HG02981 (cell line): Measurements from ENCODE around the gene TOMM40L.
"Not testable (repeated sequence)": the region's sequence is repeated elsewhere in the genome, so short reads cannot be mapped to it uniquely, and the experiment has no call there.

Experiments
- ATAC-seq: cut with Tn5 transposase; IDR thresholded peaks from one replicate; pipeline ENCODE4 v1.9.1; 2021; ENCODE audit warnings: mild to moderate bottlenecking, moderate library complexity; ENCODE audit not compliant: unreplicated experiment

TOMM40L gene

DNA sequence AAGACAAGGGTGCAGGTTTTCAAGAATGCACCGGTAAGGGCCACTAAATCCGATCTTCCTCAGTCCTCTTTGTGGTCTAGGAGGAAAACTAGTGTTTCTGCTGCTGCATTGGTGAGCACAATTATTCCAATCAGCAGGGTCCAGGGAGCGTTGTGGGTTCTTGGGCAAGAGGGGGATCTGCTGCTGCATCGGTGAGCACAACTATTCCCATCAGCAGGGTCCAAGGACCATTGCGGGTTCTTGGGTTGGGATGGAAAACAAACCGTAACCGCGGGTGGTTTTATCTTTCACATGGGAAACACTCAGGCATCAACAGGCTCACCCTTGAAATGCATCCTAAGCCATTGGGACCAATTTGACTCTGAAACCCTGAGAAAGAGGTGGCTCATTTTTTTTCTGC, 25.7 kb downstream of the TOMM40L start:
- ATAC-seq: no peak

DNA sequence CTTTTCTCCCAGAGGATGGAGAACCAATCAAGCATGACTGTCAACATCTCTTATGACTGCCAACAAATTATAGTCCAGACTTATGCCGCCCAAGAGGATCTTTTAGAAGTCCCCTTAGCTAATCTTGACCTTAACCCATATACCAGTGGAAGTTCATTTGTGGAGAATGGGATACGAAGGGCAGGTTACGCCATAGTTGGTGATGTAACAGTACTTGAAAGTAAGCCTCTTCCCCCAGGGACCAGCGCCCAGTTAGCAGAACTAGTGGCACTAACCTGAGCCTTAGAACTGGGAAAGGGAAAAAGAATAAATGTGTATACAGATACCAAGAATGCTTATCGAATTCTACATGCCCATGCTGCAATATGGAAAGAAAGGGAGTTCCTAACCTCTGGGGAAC, 29.4 kb downstream of the TOMM40L start:
- not testable (repeated sequence) for ATAC-seq

DNA sequence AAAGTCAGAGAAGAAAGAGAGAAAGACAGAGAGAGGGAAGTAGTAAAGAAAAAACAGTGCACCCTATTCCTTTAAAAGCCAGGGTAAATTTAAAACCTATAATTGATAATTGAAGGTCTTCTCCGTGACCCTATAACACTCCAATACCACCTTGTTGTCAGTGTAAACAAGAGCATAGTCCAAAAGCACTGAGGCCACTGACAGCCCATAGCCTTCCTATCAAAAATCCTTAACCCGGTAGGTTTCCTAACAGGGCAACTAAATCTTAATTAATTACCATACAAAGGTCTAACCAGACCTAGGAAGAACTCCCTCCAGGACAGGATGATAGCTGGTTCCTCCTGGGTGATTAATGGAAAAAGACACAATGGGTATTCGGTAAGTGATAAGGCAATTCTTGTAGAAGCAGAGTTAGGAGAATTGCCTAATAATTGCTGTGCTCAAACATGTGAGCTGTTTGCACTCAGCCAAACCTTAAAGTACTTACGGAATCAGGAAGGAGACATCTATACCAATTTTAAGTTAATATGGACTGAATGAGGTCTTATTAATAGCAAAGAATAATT, 30.2 kb downstream of the TOMM40L start:
- not testable (repeated sequence) for ATAC-seq

DNA sequence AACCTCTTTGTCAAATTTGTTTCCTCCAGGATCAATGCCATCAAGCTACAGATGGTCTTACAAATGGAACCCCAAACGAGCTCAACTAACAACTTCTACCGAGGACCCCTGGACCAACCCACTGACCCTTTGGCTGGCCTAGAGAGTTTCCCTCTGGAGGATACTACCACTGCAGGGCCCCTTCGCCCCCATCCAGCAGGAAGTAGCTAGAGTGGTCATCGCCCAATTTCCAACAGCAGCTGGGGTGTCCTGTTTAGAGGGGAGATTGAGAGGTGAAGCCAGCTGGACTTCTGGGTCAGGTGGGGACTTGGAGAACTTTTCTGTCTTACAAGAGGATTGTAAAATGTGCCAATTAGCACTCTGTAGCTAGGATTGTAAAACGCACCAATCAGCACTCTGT, 31.2 kb downstream of the TOMM40L start:
- ATAC-seq: not testable (repeated sequence)

DNA sequence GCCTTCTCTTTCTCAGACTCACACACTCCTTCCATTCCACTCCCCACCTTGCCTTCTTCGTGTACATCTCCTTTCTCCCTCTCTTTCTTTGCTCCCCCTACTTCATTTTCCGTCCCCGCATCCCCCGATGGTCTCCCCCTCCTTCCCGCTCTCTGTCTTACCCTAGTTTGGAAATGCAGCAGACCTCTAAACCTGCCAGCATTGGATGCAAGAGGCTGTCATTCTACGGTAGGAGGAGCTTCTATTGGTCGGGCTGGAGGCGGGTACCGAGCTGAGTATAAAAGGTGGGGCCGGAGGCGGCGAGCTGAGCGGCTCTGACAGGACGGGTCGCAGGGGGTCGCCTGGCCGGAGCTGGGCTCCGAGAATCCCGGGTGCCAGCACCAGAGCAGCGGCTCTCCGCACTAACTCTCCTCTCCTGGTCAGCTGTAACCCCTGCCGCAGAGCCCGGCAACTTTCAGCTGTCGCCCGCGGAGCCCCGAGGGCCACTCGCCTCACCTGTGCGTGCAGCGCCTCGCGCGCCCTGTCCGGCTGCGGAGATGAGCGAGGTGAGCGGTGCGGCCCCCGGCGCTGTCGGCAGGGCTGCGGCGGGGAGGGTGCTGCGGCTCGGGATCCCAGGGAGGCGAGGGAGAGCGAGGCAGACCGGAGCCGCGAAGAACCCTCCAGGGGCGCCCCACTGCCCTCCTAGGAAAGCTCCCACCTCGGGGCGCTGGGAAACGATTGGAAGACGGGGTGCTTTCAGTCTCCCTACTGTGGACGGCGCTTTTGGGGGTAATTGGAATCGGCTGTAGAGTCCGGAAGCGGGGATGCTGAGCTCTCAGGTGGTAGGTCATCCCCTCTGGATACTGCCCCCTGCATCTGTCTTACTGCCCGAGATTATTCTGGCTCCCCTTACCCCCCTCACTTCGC, 32.8 kb downstream of the TOMM40L start, which contains the start of gene PCP4L1:
PCP4L1 (plus strand) TSS at position 307 of the 906 bp plus-strand sequence; CDS start at position 537, 230 bp downstream.
- ATAC-seq: no peak

DNA sequence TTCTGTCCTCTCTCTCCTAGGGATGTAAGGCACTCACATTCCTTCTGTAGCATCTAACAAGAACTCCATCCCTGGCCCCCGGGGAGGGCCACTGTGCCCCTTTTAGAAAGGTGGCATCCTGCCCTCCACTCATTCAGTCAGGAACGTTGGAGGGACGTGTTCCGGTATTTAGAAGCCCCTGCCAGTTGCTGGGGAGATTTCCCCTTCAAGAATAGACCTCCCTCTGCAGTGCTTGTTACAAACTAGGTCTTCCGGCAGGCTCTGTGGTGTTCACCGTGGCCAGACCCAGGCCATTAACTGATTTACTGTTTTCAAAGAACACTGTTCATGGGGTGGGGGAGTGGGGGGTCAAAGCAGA, 33.5 kb downstream of the TOMM40L start:
- no peak for ATAC-seq

DNA sequence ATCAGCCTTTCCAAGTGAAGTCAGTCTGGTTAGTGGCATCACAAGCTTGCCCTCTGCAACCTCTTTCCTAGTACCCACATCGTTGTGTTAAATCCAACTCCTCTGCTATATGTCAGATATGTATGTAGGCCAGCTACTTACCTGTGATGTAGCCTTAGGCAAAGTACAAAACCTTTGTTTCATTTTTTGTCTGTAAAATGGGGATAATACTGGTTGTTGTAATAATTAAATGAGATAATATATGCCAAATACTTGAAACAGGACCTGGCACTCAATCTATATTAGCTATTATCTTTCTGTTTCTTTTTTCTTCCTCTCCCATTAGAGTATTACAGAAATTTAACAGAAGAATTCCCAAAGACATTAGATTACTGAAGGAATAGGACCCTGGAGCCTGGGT, 33.9 kb downstream of the TOMM40L start:
- no peak for ATAC-seq

DNA sequence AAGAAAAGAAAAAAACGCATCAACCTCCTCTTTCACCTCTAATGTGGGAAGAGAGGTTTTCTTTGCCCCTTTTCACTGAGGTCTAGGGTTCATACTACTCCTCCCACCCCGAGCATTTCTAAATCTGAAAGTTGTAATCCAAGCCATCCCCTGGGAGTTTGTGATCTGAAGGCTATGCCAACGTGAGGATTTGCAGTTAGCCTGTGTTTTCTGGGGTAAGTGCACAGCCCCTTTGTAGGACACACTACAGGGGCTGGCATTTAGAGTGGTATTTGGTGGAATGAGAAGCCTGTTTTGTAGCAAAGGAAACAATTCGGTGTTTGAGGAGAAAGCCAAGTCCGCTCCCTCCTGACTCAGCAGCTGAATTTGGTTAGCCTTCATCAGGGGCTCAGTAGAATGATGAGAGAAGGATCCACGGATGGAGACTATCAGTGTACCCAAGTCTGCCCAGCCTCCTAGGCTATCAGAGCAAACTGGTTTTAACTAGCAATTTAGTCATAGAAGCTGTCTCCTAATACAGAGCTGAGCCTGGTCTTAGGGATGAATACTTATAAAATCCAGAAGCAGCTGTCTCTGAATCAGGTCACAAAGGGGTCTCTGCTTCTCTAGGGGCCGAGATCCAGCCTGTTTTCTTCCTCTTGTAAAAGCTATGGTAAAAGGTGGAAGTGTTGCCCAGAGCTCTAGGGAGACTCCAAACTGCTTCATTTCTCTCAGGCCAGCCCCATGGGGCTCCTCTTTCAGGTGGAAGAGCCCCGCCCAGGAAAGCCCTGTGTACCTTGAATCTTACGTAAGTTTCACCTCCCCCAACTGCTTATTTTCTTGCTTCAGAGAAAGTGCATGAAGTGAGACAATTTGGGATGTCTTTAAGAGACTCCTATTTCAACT, 34.8 kb downstream of the TOMM40L start:
- peak; percentile 17 for ATAC-seq

DNA sequence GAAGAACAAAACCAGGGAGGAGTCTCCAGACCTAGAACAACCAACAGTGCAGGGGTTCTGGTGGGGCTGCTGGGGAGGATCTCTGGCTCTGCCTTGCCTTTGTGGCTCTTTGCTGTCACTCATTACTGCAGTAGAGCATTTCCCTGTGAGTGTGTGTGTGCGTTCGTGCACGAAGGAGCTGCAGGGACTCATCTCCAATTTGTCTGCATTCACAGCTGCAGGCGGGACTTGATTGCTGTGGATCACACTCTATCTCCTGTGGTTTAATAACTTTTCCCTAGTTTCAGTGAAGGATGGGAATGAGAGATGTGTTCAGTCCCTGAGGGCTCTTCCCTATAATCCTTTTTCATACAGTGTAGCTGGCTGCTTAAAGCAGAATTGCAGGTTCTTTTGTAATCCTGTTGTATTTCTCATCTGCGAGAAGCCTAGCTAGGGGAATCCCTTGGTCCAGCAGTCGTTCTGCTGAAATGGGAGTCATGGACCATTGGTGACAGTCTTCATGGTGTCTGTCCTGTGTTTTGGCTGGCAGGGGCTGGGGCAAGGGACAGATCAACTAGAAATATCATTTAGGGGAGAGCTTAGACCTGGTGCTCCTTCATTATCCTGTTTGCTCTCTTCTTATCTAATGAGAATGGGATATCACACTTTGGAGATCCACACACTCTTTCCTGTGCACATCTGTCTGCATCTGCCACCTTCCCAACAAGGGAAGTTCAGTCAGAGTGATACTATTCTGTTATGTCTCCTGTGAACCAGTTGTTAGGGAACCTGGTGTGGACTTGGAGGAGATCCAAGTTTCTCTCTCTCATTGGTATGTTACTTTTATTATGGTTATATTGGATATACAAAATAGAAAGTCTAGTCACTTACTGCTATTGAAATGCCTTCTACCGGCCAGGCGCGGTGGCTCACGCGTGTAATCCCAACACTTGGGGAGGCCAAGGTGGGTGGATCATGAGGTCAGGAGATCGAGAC, 35.7 kb downstream of the TOMM40L start:
- ATAC-seq: peak; percentile 54

DNA sequence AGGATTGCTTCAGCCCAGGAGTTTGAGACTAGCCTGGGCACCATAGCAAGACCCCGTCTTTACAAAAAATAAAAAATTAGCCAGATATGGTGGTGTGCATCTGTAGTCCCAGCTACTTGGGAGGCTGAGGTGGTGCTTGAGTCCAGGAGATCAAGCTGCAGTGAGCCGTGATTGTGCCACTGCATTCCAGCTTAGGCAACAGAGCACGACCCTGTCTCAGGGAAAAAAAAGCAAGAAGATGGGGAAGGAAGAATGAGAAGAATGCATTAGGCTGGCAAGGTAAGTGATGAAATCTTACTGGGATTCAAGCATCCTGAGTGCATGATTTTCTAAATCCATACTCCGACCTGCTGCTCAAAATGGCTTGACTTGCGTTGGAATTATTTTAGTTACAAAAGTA, 39.4 kb downstream of the TOMM40L start:
- ATAC-seq: no peak

DNA sequence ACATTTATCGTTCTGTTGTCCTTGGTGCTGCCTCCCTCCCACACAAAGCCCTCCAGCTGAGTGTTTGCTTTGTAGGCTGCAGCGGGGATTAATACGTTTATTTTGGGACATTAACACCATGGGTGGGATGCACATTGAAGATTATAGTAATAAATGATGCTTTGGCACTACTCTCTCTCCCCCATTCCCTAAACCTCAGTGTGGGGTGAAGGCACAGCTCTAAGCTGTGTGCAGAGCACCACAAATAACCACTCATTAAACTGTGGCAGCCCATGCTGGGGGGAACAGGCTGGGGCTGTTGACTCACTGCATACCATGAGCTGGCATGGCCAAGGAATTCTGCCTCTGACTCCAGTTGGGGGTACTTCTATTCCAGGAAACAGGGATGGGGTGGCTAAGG, 40.3 kb downstream of the TOMM40L start:
- ATAC-seq: no peak

DNA sequence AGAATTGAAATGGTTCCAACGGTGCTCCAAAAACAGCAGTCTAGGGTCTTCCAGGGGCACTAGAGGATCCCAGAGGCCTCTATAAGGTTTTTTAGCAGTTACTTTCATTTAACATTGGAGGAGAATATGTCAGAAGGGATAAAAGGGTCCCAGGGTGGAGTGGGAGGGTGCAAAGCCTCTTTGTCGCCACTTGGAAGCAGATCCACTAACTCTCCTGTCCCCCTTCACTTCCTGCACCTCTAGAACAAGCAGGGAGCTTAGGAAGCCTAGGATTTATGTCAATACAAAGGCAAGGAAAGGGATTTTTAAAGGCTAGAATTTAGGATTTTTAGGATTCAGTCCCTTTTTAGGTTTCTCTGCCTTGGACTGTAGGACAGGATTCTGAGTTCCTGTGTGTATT, 41.0 kb downstream of the TOMM40L start:
- ATAC-seq: no peak

DNA sequence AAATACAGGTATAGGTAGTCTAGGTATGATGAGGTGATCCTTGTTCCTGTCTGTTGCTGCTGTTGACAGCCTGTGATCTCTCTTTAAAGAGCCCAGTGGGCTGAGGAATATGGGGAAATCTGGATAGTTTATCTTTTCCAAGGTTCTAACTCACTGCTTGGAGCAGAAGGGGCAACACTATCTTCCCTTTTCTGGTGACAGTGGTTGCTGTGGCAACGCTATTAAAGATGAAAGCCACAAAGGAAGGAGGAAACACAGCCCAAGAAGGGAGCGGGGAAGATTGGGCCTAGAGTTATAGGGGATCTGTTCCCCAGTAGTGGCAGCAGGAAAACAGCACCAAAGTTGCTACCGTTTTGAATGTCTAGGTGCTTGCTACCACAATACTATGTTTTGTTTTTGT, 41.5 kb downstream of the TOMM40L start:
- ATAC-seq: no peak

DNA sequence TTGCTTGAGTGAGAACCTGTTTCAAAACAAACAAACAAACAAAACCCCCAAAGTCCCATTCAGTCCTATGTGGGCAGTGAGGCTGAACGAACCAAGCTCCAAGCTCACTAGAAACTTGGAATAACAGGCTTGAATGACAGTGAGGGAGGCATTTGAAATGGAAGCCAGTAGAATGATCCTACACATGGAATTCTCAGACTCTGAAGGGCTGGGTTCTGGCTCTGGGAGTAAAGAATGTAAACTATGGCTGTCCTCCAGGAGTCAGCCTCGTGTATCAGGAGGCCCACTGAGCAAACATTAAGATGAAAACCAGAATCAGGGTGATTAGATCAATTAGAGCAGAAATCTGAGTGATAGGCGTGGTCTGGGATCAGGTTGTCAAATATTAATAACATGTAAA, 47.5 kb downstream of the TOMM40L start:
- no peak for ATAC-seq

DNA sequence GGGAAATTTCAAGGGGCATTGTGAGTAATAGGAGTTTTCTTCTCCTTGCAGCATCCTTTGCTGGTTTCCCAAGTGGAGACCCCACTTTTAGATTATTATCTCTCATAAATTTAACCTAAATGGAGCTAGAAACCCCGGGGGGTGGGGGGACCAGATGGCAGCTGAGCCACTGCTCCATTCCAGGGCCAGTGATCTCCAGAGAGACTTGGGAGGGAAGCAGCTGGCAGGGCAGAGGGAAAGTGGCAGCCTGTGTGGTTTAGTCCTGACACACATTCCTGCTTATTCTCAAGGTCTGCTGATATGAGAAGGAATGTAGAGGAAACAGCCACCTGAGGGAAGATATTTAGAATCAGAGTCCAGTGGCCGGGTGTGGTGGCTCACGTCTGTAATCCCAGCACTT, 49.0 kb downstream of the TOMM40L start:
- no peak for ATAC-seq
